Breast epithelium (tissue), 4 donors: Measurements from ENCODE around the gene TSPAN17. TPM values are rescaled to one million over a fixed set of nuclear protein-coding genes. Genes with fewer than 3 reads are reported as not detected.

Experiments used
- DNase-seq, 2 donors: peaks; one replicate each; pipeline ENCODE4 v3.0.0-alpha.2; 2019; ENCODE audit warnings: low spot score in 2 of 2
- H3K27ac ChIP-seq, 2 donors: fragments of 200-600 bp; sonication (generic) in 1 of 2; one replicate each; pipeline ENCODE4 v1.5.1; 2016 to 2019; ENCODE audit warnings: mild to moderate bottlenecking in 1 of 2
- H3K27me3 ChIP-seq, 2 donors: fragments of 200-600 bp; sonication (generic) in 1 of 2; one replicate each; pipeline versions ENCODE4 v1.5.1 to v1.6.0; 2017 to 2019; ENCODE audit warnings: control low read depth in 1 of 2, mild to moderate bottlenecking in 1 of 2
- H3K36me3 ChIP-seq: fragments of 200-600 bp; one replicate; pipeline ENCODE4 v1.5.1; 2019
- H3K4me1 ChIP-seq, 2 donors: fragments of 200-600 bp; sonication (generic); one replicate each; pipeline ENCODE4 v1.5.1; 2016 to 2019; ENCODE audit warnings: control low read depth in 1 of 2
- H3K4me3 ChIP-seq, 3 donors: fragments of 200-600 bp; sonication (generic); 1 replicate in 2 of 3; 2 replicates in 1 of 3; pipeline ENCODE4 v1.5.1; 2016 to 2019; ENCODE audit warnings: mild to moderate bottlenecking in 3 of 3, moderate library complexity in 2 of 3
- H3K9me3 ChIP-seq, 2 donors: fragments of 200-600 bp; sonication (generic) in 1 of 2; one replicate each; pipeline ENCODE4 v1.5.1; 2016 to 2019; ENCODE audit warnings: control low read depth in 1 of 2
- POLR2A ChIP-seq: fragments of 450-650 bp; IDR thresholded peaks from one replicate; pipeline ENCODE4 v1.6.1; 2016; ENCODE audit warnings: antibody characterized with exemption, mild to moderate bottlenecking, moderate library complexity
- POLR2AphosphoS5 ChIP-seq, 3 donors: sonication (generic); formaldehyde crosslinking; IDR thresholded peaks; one replicate each; pipeline ENCODE4 v1.6.1; 2017; ENCODE audit warnings: antibody characterized with exemption in 3 of 3
- intact Hi-C: fragments of 100-400 bp; cut with DNase I; formaldehyde crosslinking; loops from one replicate; pipeline ENCODE4 v1.15.1; 2023; ENCODE audit warnings: low total_unique reads
- total RNA-seq, 3 donors: library from RNA; depleted of rRNA; stranded (reverse); fragments of >200 nt; gene quantifications; one replicate each; pipeline ENCODE4 v1.1.0, GENCODE V29; 2016
- TF ChIP-seq, protein P1 (sequence below), 3 donors: fragments of 450-650 bp; IDR thresholded peaks; one replicate each; pipeline ENCODE4 v1.5.1; 2016 to 2017; ENCODE audit warnings: antibody characterized with exemption in 3 of 3, mild to moderate bottlenecking in 3 of 3, moderate library complexity in 3 of 3

TSPAN17 gene
- total RNA-seq, 3 donors from 2014 or later: 10.4 to 20.0 (median 18.3) TPM

DNA sequence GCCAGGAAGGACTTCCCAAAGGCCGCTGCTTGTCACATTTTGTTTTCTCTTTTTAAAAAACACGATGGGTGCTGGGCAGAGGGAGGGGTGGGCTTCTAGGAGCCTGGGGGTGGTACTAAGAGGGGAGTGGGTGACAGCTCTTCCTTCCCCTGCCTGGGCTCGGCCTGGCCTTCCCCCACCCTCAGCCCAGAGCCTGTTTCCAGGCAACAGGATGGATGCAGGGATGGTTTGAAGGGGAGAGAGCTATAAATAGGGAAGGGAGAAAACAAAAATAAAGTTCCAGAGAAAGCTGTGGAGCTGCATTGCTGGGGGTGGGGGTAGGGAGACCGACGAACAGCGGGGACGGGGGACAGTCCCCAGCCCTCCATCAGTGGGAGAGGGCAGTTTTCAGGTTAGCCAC lies 30.8 kb upstream of the TSPAN17 start:
- Histone ChIP-seq H3K27ac (no peak overlapping the region), H3K4me3 (no peak overlapping the region), H3K36me3 (no peaks in the 10 kb centered on the region), H3K4me1 (peaks cover 0 to 11% of the 10 kb centered on the region in 2 donors), H3K9me3 (no peaks in the 10 kb centered on the region), H3K27me3 (peaks cover 17 to 72% of the 10 kb centered on the region in 2 donors)
- DNase-seq: no peak
- intact Hi-C loops: no loop called here
- no peak for TF ChIP-seq POLR2A
- TF ChIP-seq, protein P1, sequence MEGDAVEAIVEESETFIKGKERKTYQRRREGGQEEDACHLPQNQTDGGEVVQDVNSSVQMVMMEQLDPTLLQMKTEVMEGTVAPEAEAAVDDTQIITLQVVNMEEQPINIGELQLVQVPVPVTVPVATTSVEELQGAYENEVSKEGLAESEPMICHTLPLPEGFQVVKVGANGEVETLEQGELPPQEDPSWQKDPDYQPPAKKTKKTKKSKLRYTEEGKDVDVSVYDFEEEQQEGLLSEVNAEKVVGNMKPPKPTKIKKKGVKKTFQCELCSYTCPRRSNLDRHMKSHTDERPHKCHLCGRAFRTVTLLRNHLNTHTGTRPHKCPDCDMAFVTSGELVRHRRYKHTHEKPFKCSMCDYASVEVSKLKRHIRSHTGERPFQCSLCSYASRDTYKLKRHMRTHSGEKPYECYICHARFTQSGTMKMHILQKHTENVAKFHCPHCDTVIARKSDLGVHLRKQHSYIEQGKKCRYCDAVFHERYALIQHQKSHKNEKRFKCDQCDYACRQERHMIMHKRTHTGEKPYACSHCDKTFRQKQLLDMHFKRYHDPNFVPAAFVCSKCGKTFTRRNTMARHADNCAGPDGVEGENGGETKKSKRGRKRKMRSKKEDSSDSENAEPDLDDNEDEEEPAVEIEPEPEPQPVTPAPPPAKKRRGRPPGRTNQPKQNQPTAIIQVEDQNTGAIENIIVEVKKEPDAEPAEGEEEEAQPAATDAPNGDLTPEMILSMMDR (IDR thresholded peaks at IDR 0.05): no peak
- TF ChIP-seq POLR2AphosphoS5 (IDR thresholded peaks at IDR 0.05): no peak

DNA sequence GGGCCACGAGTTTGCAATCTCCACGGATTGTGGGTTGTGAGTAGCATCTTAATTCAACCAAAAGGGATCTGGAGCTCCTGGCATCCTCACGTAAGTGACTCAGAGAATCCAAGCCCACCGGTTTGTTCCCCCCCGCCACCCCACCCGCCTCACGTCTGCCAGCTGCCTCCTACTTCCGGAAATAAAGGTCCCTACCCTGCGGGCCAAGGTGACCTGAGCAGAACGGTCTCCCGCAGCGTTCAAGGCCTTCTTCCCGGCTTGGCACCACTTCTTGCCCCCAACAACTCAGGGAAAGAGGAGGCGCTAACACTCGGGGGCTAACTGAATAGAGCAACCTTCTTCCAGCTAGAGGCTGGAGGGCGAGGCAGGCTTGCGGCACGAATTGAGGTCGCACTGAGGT lies 28.5 kb upstream of the TSPAN17 start:
- no peaks in the 10 kb centered on the region for H3K9me3 ChIP-seq
- H3K27ac ChIP-seq: no peak overlapping the region
- H3K36me3 ChIP-seq: no peaks in the 10 kb centered on the region
- peaks cover 17 to 80% of the 10 kb centered on the region in 2 donors for H3K27me3 ChIP-seq
- intact Hi-C loops: no loop called here
- DNase-seq: no peak
- peak overlapping the region in 1 of 3 donors; percentile 48 for H3K4me3 ChIP-seq
- H3K4me1 ChIP-seq: peaks cover 0 to 11% of the 10 kb centered on the region in 2 donors
- TF ChIP-seq POLR2AphosphoS5 (IDR thresholded peaks at IDR 0.05): no peak
- TF ChIP-seq POLR2A: no peak
- TF ChIP-seq, protein P1 (IDR thresholded peaks at IDR 0.05): no peak

DNA sequence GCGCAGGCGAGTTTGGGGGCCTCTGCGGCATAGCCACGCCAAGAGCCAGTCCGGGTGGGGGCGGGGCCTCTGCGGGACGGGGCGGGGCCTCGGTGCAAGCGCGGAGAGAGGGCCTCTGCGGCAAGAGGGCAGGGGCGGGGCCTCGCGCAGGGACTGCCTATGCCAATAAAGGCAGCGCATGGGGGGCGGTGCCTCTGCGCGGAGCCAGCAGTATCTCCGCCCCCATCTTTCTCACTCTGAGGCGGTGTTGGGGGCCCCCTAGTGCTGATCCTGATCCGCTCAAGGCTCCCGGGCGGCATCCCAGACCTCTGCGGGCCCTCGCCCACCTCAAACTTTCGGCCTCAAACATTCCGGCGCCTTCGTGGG lies 28.1 kb upstream of the TSPAN17 start:
- peaks cover 0 to 11% of the 10 kb centered on the region in 2 donors for H3K4me1 ChIP-seq
- no peak overlapping the region for H3K27ac ChIP-seq
- no peak for TF ChIP-seq POLR2AphosphoS5 (IDR thresholded peaks at IDR 0.05)
- TF ChIP-seq, protein P1 (IDR thresholded peaks at IDR 0.05): no peak
- TF ChIP-seq POLR2A: no peak
- intact Hi-C loops: no loop called here
- DNase-seq: peak in 1 of 2 donors; percentile 23
- no peaks in the 10 kb centered on the region for H3K36me3 ChIP-seq
- H3K9me3 ChIP-seq: no peaks in the 10 kb centered on the region
- peak overlapping the region in 2 of 3 donors; percentile 7 to 48 for H3K4me3 ChIP-seq
- H3K27me3 ChIP-seq: peaks cover 17 to 84% of the 10 kb centered on the region in 2 donors

DNA sequence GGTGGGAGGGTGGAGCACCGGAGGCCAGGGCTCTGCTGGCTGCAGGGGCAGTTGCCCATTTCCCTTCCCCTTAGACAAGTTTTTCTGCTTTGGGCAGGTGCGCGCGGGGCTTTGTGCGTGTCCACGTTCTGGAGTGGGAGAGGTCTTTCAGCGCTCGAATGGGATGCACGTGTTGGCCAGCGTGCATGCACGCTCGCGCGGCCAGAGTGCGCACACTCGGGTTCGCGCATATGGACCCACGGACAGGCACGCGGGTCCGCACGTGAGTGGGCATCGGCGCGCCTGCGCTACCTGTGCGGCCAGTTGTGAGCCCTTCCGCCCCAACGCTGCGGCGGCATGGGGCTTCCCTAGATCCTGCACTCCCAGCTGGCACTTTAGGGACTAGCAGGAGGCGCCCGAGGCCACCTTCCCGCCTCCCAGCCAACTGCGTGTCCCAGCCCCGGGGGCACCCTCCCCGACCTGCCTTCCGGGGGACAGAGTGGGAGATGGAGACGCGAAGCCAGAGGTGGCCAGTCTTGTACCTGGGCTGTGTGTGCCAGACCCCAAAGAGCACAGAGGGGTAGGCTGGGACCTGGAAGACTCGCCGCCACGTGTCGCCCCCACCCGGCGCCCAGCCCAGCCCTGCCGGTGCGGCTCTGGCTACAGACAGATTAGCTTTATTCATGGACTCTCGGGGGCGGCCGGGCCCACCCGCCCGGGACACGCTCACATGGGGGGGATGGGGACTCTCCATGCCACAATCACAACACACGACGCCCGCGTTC lies 27.5 kb upstream of the TSPAN17 start:
- intact Hi-C loops: no loop called here
- H3K4me3 ChIP-seq: peak overlapping the region in 2 of 3 donors; percentile 7 to 48
- H3K9me3 ChIP-seq: no peaks in the 10 kb centered on the region
- no peak for TF ChIP-seq POLR2A
- TF ChIP-seq, protein P1 (IDR thresholded peaks at IDR 0.05): no peak
- no peak for TF ChIP-seq POLR2AphosphoS5 (IDR thresholded peaks at IDR 0.05)
- peaks cover 0 to 11% of the 10 kb centered on the region in 2 donors for H3K4me1 ChIP-seq
- H3K36me3 ChIP-seq: no peaks in the 10 kb centered on the region
- peaks cover 17 to 84% of the 10 kb centered on the region in 2 donors for H3K27me3 ChIP-seq
- DNase-seq: no peak
- no peak overlapping the region for H3K27ac ChIP-seq

DNA sequence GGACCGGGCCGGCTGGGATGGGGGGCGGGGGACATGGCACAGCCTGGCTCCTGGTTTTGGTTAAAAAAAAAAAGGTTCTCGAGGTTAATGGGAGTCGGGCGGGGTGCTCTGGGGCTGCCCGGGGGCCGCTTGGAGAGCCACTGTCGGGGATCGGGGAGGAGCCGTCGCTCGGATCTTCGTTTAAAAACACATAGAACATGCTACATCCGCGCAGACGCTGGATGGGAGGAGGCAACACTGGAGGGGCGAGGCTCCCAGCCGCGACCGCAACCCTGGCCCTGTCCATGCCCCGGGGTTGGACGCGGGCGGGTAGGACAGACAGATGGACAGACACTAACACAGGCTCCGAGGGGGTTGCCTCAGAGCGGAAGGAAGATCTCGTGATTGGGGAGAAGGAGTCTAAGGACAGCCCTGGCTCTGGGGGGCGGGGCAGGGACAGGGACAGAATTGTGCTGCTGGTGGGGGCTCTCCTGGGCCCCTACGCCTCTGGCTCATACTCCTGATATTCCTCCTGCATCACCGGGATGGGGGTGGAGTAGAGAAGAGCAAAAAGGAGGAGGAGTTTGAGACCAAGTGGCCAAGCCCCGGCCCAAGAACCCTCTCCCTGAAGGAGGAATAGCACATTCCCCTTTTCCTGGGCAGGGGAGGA lies 26.8 kb upstream of the TSPAN17 start:
- Histone ChIP-seq H3K4me1 (peaks cover 0 to 11% of the 10 kb centered on the region in 2 donors), H3K36me3 (no peaks in the 10 kb centered on the region), H3K9me3 (no peaks in the 10 kb centered on the region), H3K27ac (no peak overlapping the region), H3K27me3 (peaks cover 17 to 84% of the 10 kb centered on the region in 2 donors), H3K4me3 (peak overlapping the region in 1 of 3 donors; percentile 48)
- intact Hi-C loops: no loop called here
- DNase-seq: no peak
- TF ChIP-seq, protein P1 (IDR thresholded peaks at IDR 0.05): no peak
- no peak for TF ChIP-seq POLR2A
- no peak for TF ChIP-seq POLR2AphosphoS5 (IDR thresholded peaks at IDR 0.05)
